Posterior cingulate gyrus (tissue), 11 donors: ENCODE measurements around the gene MUC4.

ENCODE experiments used
- DNase-seq, 10 donors: peaks; one replicate each; pipeline versions ENCODE4 v3.0.0 to v3.0.0-alpha.2; 2020 to 2021; ENCODE audit warnings: mixed read lengths in 3 of 10
- intact Hi-C: fragments of 100-400 bp; cut with DNase I; formaldehyde crosslinking; loops from one replicate; pipeline ENCODE4 v1.15.1; 2023

The MUC4 gene

GRCh38 chr3:195811756-195812155, at the start of gene MUC4:
Gene MUC4 (minus strand): TSS chr3:195811929. CDS start chr3:195811817, 112 bp downstream.
- peak in 2 of 10 donors; percentile 62 for DNase-seq
- intact Hi-C loops, result no loop called here

GRCh38 chr3:195860456-195860855, 48.7 kb upstream of the MUC4 start:
- no peak for DNase-seq
- intact Hi-C loops, result no loop called here

- intact Hi-C loops, result loop anchor here (1.0 kb wide), 1 partner anchor 55 kb away; no protein-coding TSS in a partner anchor
- peak in 1 of 10 donors; percentile 69 for DNase-seq
Observed at GRCh38 chr3:195859846-195860411, 48.2 kb upstream of the MUC4 start.

- intact Hi-C loops, result loop anchor here (1.0 kb wide), 1 partner anchor 56 kb away; no protein-coding TSS in a partner anchor
- DNase-seq, result peak in 8 of 10 donors; percentile 64 to 95 (median 80)
Observed at GRCh38 chr3:195859061-195859845, 47.5 kb upstream of the MUC4 start.

GRCh38 chr3:195856410-195857084, 44.8 kb upstream of the MUC4 start:
- DNase-seq, result peak in 2 of 10 donors; percentile 52 to 61
- intact Hi-C loops, result no loop called here

GRCh38 chr3:195855471-195856409, 44.0 kb upstream of the MUC4 start:
- peak in 1 of 10 donors; percentile 15 for DNase-seq
- intact Hi-C loops, result no loop called here

- DNase-seq, result peak in 2 of 10 donors; percentile 24 to 47
- intact Hi-C loops, result no loop called here
Observed at GRCh38 chr3:195854628-195855294, 43.0 kb upstream of the MUC4 start.

GRCh38 chr3:195853996-195854395, 42.3 kb upstream of the MUC4 start:
- intact Hi-C loops, result no loop called here
- peak in 2 of 10 donors; percentile 28 to 43 for DNase-seq

GRCh38 chr3:195853036-195853435, 41.3 kb upstream of the MUC4 start:
- DNase-seq, result peak in 2 of 10 donors; percentile 26 to 43
- intact Hi-C loops, result no loop called here

- intact Hi-C loops, result no loop called here
- DNase-seq, result peak in 9 of 10 donors; percentile 63 to 96 (median 86)
Observed at GRCh38 chr3:195850857-195851543, 39.3 kb upstream of the MUC4 start.

GRCh38 chr3:195849322-195850074, 37.8 kb upstream of the MUC4 start:
- DNase-seq, result peak in 3 of 10 donors; percentile 64 to 78 (median 65)
- intact Hi-C loops, result loop anchor here (10.0 kb wide), 1 partner anchor 345 kb away; no protein-coding TSS in a partner anchor

- intact Hi-C loops, result loop anchor here (10.0 kb wide), 1 partner anchor 347 kb away; no protein-coding TSS in a partner anchor
- peak in 2 of 10 donors; percentile 33 to 87 for DNase-seq
Observed at GRCh38 chr3:195847055-195847950, 35.6 kb upstream of the MUC4 start.

GRCh38 chr3:195845483-195845882, 33.8 kb upstream of the MUC4 start:
- DNase-seq, result peak in 1 of 10 donors; percentile 44
- intact Hi-C loops, result loop anchor here (10.0 kb wide), 1 partner anchor 349 kb away; no protein-coding TSS in a partner anchor

- no peak for DNase-seq
- intact Hi-C loops, result loop anchor here (10.0 kb wide), 1 partner anchor 350 kb away; no protein-coding TSS in a partner anchor
Observed at GRCh38 chr3:195844671-195845218, 33.0 kb upstream of the MUC4 start.

- peak in 2 of 10 donors; percentile 68 to 77 for DNase-seq
- intact Hi-C loops, result loop anchor here (10.0 kb wide), 1 partner anchor 355 kb away; no protein-coding TSS in a partner anchor
Observed at GRCh38 chr3:195839260-195840010, 27.7 kb upstream of the MUC4 start.

- intact Hi-C loops, result no loop called here
Observed at GRCh38 chr3:195838714-195839113, 27.0 kb upstream of the MUC4 start.

More at GRCh38 chr3:195838714-195839113, 27.0 kb upstream of the MUC4 start:
- DNase-seq, result peak in 1 of 10 donors; percentile 14
